NCI-H2107 (cell line): ENCODE measurements around the gene MTCL1.

Experiments used
- DNase-seq: peaks from one replicate; lab custom pipeline; 2025; lab: John Stamatoyannopoulos, UW

Gene MTCL1

GRCh38 chr18:8834881-8835280, 129.5 kb downstream of the MTCL1 start:
- no peak for DNase-seq

- no peak for DNase-seq
Observed at GRCh38 chr18:8835521-8835953, 130.2 kb downstream of the MTCL1 start.

GRCh38 chr18:8839281-8839680, 133.9 kb downstream of the MTCL1 start:
- no peak for DNase-seq

GRCh38 chr18:8841781-8842485, 136.6 kb downstream of the MTCL1 start:
- DNase-seq: no peak

- no peak for DNase-seq
Observed at GRCh38 chr18:8842506-8842905, 137.2 kb downstream of the MTCL1 start.

GRCh38 chr18:8843005-8843404, 137.6 kb downstream of the MTCL1 start:
- DNase-seq: no peak

GRCh38 chr18:8844721-8845148, 139.4 kb downstream of the MTCL1 start:
- DNase-seq: no peak

- no peak for DNase-seq
Observed at GRCh38 chr18:8845506-8845905, 140.2 kb downstream of the MTCL1 start.

- no peak for DNase-seq
Observed at GRCh38 chr18:8847066-8847755, 141.9 kb downstream of the MTCL1 start.

- DNase-seq: no peak
Observed at GRCh38 chr18:8847900-8848299, 142.5 kb downstream of the MTCL1 start.

- no peak for DNase-seq
Observed at GRCh38 chr18:8848541-8848940, 143.2 kb downstream of the MTCL1 start.

GRCh38 chr18:8849696-8850095, 144.3 kb downstream of the MTCL1 start:
- DNase-seq: no peak

- no peak for DNase-seq
Observed at GRCh38 chr18:8851659-8852058, 146.3 kb downstream of the MTCL1 start.

- no peak for DNase-seq
Observed at GRCh38 chr18:8854550-8854949, 149.2 kb downstream of the MTCL1 start.

GRCh38 chr18:8854962-8855361, 149.6 kb downstream of the MTCL1 start:
- DNase-seq: no peak

GRCh38 chr18:8856212-8856611, 150.9 kb downstream of the MTCL1 start:
- DNase-seq: no peak

- DNase-seq: no peak
Observed at GRCh38 chr18:8856769-8857393, 151.5 kb downstream of the MTCL1 start.

GRCh38 chr18:8857806-8858205, 152.4 kb downstream of the MTCL1 start:
- no peak for DNase-seq

GRCh38 chr18:8858888-8859511, 153.6 kb downstream of the MTCL1 start:
- DNase-seq: no peak

- no peak for DNase-seq
Observed at GRCh38 chr18:8860845-8861642, 155.7 kb downstream of the MTCL1 start.

- DNase-seq: no peak
Observed at GRCh38 chr18:8863427-8863826, 158.1 kb downstream of the MTCL1 start.

GRCh38 chr18:8865934-8866333, 160.6 kb downstream of the MTCL1 start:
- DNase-seq: no peak
